Endometrial microvascular endothelial cells (primary cell): Measurements from ENCODE around the gene TALDO1. TPM values are rescaled to one million over a fixed set of nuclear protein-coding genes. Genes with fewer than 3 reads are reported as not detected.

ENCODE experiments used
- in situ Hi-C: cut with HindIII; loops from 2 replicates; pipeline ENCODE4 v1.10.0; 2017; ENCODE audit warnings: low sequenced_read_pairs, low pct_unique_long_range_greater_than_20kb; ENCODE audit errors: inconsistent ontology term
- total RNA-seq: library from RNA; depleted of rRNA; stranded (reverse); fragments of >200 nt; gene quantifications from one replicate; pipeline ENCODE4 v1.2.3, GENCODE V29; 2015; ENCODE audit errors: inconsistent ontology term

TALDO1 gene
- total RNA-seq: 293 TPM

DNA sequence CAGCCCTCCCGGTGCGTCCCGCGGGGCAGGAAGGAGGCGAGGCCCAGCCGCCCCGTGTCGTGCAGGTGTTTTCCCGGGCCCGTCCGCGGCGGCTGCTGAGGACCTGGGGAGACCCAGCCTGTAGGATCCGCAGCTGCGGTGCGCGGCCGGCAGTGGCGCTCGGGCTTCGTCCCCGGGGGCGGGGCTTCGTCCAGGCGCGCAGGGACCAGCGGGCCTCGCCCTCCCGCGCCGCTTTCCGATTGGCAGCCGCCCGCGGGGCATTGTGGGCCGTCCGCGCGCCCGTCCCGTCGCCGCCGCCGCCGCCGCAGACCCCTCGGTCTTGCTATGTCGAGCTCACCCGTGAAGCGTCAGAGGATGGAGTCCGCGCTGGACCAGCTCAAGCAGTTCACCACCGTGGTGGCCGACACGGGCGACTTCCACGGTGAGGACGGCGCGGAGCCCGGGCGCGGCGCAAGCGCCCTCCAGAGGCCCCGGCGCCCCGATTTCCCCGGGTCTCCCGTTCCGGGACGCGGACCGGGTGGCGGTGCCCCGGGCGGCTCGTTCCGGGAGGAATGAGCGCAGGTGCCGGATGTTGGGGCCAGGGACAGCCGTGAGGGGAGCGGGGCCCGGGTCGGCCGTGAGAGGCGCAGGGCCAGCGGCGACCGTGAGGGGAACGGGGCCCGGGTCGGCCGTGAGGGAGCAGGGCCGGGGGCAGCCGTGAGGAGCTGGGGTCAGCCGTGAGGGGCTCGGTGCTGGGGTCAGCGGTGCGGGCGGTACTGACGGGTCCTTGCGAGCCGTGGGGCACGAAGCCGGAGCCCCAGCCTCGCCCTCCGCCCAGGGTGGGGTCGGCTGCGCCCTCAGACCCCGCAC lies at the start of gene TALDO1:
Gene TALDO1, plus strand, starts transcription at position 307 of the 849 bp plus-strand sequence. Its CDS starts 18 bp downstream, at position 325.
- in situ Hi-C loops: no loop called here

DNA sequence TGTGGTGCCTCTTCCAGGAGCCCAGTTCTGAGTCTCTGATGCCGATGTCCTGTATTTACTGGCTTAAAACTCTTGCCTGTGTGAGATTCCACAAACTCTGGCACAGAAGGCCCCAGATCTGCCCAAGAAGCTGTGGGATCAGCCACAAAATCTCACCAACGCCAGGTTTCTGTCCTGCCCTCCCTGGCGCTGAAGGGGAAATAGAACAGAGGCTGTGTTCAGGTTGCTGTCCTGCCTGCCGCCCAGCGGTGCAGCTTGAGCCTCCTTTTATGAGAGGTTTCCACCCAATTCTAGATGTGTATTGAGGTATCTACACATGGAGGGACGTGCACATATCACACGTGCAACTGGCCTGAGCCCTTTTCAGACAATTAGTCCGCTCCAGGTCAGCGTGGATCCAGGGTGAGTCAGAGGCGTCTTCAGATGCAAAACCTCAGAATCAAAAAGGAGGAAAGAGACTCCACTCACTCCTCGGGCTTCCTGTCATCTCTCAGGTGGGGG lies 49.4 kb upstream of the TALDO1 start:
- in situ Hi-C loops: no loop called here

DNA sequence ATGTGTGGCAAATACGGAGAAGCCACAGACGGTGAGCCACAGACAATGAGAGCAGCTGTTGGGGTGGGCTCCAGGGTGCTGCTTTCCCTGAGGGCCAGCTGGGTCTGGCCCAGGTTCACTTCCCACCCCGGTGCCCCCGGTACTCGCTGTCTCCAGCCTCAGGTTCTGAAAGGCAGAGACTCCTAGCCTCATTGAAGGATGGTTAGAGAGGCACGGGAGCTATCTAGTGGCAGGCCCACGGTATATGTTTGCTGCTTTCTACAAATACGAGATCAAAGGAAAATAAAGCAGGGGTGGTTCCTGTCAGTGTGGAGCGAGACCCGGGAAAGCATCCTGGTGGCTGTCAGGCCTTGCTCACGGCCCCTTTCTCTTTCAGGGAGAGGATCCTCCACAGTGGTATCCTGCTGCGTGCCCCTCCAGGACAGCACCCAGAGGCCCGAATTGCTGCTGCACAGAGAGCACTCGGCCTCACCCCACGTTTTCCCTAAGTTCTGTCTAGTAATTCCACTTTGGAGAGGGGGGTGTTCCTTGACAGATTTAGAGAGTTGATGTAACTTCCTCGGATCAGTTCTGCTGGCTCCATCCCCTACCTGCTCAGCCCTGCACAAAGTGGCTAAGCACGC lies 48.7 kb upstream of the TALDO1 start:
- in situ Hi-C loops: no loop called here

DNA sequence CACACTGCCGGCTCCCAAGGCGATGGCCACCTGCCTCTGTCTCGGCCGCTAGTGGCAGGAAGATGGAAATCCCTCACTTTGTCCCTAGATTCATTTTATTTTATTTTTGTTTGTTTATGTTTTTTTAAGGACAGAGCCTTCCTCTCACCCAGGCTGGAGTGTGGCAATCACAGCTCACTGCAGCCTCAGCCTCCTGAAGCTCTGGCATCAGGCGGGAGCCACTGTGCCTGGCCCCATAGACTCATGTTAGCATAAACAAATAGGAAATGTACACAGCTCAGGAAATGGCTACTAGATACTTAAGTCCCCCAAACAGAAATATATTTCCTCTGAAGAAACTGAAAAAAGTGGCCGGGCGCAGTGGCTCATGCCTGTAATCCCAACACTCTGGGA lies 48.2 kb upstream of the TALDO1 start:
- in situ Hi-C loops: no loop called here

DNA sequence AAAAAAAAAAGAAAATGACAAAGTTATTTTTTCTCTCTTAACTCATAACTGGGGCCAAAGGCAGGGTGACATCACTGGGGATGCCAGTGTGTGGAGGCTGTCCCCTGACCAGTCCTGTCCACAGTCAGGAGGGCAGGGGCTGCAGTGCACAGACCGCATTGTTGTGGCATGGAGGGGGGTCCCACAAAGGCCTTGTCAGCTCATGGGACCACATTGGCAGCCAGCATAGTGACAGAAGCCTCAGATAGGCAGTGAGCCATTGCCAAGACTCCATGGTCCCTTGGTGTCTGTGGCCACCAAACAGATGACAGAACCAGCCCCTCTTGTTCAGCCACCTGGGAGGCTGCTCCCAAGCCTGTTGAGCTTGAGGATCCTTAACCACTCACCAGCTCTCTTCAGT lies 47.5 kb upstream of the TALDO1 start:
- in situ Hi-C loops: no loop called here

DNA sequence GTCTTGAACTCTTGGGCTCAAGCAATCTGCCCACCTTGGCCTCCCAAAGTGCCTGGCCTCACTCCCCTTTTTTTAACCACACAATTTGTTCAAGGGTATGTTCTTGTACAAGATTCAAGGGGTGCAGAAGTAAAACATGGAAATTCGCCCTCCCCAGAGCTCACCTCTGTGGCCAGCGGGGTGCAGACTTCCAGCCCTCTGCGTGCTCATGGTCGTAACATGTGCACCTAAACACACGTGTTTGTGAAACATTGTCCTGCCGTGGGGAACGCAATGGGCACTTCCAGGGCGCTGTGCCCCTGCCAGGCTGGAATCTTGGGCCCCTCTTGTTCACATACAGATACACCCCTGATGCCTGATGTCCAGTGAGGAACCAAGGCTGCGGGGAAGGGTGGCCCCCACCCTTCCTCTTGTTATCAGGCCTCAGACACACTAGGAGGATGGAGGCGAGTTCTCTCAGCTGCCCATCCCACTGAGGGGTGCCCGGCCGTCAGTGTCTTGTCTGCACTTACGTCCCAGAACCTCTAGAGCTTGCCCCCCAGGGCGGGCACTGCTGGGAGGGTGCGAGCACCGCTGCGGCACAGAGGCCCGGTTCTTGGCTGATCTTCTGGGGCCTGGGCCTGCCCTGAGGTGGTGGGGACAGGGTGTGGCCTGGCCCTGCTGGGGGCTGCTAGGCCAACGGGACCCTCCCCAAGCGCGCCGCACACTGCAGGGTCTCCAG lies 45.4 kb upstream of the TALDO1 start:
- in situ Hi-C loops: no loop called here

DNA sequence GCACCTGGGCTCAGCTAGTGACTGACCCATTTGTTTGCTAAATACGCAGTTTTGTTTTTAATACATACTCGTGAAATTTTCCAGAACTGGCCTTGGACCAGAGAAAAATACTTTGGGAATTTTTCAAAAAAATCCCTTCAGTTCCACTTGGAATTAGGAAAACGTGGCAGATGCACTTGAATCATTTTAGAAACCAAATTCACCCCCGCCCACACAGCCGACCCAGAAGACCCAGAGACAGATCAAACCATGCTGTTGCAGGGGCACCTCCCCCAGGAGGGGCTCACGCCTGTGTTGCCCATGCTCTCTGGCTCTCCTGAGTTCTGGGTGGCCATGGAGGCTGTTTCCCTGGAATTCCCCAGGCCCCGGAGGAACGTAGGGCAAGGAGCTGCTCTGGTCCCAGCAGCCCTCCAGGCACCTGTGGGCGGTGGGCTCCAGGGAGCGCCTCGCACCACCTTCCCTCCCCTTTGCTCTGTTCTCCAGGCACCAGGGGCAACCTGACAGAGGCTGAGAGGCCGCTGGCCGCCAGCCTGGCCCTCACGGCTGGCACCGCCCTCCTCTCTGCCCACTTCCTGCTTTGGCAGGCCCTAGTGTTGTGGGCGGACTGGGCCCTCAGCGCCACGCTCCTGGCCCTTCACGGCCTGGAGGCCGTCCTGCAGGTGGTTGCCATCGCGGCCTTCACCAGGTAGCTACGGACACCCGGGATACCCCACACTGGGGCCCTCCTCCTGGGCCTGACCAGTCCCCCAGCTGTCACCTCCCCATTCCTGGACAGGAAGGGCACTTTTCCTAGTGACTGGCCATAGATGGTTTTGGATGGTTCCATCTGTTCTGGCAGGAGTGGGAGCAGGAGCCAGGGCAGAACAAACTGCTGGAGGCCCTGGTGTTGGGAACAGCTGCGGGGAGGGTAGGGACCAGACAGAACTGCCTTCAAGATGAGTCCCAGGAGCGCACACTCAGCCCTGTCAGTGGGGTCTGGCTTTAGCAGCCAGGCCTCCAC lies 44.5 kb upstream of the TALDO1 start:
- in situ Hi-C loops: no loop called here

DNA sequence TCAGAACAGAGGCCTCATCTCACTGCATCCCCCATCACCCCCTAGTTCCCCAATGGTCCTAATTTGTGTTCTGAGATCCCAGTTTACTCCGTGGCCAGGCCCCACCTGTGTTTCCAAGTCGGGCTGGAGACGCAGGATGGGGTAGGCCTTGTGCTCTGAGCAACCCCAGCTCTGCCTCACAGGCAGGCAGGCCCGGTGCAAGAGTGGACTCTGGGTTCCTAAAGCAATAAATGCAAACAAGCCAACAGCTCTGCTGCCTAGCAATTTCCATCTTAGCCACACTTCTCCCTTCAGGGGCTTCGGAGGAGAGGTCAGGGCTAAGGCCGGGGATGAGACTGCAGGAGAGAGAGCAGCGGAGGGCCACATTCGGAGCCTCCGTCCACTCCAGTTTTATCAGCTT lies 43.8 kb upstream of the TALDO1 start:
- in situ Hi-C loops: no loop called here

DNA sequence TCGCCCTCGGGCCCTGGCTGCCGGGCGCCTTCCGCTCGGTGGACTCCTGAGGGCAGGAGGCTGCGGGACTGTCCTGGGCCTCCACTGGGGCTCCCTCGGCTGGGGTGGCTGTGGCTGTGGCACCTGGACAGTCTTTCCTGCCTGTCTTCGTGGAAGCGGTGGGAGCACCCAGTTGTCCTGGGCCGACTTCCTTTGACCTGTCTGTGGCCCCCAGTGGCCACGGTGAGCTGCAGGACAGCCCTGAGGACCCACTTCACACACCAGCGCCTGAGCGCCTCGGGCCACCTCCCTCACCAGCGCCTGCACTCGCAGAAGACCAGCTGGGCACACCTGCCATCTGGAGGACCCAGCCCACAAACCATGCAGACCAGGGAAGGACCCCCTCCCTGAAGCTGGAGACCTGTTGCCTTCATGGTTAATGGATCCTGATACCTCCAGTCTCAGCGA lies 43.0 kb upstream of the TALDO1 start:
- in situ Hi-C loops: no loop called here

DNA sequence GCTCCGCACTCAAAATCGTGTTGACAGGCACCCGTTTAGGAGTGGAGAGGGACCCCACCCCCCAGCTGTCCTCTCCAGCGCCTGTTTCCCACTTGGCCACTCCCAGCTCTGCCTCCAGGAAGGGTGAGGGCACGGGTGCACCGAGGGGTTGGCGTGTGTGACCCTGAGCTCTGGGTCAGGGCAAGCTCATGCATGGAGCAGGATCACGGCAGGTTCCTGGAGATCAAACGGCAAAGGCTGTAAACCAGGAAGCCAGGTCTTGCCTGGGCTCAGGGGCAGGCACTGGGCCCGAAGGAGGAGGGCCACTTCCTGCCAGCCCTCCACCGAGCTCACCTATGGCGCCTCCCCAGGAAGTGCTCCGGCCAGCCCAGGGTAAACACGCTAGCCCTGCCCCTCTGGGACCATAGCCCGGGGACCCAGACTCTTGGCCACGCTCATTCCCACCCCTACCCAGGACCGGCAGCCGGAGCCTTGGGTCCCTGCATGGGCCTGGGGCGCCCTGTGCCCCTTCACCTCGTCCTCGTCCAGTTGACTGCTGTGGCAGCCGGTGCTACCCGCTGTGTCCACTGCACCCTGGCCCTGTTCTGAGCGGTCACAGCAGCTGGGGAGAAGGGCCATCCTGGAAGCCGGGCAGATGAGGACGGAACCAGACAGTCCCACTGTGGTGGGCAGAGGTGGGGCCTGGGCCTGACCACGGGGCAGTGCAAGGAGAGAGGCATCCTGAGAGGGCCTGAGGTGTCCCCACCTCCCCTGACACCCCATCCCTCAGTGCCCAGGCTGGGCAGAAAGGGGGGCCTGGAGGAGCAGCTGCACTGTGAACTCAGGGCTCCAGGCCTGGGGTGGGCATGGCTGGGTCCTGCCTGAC lies 42.3 kb upstream of the TALDO1 start:
- in situ Hi-C loops: no loop called here

DNA sequence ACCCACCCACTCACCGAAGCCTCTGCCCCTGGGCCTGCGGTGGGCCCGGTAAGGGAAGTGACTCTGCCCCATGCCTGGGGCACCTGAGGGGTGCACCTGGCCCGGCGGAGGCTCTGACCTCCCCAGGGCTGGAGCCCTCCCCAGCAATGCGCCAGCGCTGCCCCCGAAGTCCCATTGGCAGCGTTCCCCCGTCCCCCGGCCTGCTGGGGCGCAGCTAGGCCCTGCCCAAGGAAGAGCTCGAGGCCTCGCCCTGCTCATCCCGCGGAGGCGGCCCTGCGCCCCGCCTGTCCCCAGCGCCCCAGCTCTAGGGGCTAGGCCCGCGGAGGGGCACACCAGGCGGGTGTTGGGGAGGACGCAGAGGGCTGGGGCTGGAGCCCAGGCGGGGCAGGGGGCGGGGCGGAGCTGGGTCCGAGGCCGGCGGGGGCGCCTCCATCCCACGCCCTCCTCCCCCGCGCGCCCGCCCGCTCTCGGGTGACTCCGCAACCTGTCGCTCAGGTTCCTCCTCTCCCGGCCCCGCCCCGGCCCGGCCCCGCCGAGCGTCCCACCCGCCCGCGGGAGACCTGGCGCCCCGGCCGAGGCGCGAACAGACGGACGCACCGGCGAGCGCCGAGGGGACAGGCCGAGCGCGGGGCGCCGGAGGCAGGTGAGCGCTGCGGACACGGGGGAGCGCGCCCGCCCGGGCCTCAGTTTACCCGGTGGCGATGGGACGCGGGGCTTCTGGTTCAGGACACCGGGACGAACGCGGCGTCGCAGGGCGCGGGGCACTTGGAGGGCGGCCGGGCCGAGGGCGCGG lies 41.4 kb upstream of the TALDO1 start, which contains the start of gene EPS8L2:
Gene EPS8L2, plus strand, starts transcription at position 586 of the 793 bp plus-strand sequence. CDS start 3,177 bp downstream, outside the sequence.
- in situ Hi-C loops: no loop called here

DNA sequence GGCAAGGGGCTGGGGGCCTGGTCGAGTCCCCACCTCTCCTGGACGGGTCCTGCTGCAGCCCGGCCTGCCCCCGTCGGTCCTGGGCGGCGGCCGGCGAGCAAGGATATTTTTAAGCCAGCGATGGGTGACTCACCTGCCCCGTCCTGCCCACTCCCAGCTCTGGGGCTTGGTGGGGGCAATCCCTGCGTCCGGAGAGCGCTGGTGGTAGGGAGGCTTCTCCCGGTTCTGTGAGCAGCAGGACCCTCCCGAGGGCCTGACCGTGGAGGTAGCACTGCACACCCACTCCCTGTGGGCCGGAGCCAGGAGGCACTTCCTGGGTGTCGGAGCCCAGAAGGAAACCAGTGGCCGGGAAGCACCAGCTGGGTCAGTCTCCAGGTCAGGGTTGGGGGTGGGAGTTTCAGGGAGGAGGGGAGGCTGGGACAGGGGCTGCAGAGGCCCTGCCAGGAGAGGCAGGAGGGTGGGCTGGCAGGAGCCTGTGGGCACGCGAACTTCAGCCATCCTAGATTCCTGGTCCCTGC lies 40.8 kb upstream of the TALDO1 start:
- in situ Hi-C loops: no loop called here

DNA sequence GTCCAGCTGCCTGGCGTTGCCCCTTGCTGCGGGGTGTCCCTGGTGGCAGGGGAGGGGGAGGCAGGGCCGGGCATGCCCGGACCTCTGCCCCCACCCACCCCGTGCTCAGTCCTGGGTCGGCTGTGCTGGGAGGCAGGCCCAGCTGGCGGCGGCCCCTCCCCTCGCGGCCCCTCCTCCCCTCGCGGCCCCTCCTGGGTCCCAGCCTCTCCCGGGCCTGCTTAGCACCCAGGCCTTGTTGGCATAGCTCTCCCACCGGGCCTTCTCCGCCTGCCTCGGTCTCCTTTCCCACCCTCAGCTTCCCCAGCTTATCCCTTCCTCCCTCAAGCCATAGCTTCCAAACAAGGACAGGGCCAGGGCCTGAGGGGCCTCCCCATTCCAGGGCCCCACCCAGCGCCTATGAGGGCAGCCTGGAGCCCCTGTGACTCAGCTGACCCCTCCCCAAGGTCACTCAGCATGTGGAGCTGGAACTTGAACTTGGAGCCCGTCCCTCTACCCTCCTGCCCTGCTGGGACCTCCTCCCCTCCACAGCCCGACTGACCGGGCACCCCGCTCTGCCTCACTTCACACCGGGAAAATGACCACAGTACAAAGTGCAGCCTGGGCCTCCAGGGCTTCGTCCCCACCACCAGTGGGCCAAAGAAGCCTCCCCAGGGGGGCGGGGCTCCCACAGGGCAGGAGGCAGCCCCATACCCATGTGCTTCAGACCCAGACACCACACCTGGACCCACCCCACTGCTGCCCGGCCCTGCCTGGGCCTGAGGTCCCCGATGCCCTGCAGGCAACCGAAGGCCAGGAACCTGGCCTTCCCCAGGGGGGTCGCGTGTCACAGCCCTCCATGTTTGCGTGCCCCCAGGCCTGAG lies 40.1 kb upstream of the TALDO1 start:
- in situ Hi-C loops: no loop called here

DNA sequence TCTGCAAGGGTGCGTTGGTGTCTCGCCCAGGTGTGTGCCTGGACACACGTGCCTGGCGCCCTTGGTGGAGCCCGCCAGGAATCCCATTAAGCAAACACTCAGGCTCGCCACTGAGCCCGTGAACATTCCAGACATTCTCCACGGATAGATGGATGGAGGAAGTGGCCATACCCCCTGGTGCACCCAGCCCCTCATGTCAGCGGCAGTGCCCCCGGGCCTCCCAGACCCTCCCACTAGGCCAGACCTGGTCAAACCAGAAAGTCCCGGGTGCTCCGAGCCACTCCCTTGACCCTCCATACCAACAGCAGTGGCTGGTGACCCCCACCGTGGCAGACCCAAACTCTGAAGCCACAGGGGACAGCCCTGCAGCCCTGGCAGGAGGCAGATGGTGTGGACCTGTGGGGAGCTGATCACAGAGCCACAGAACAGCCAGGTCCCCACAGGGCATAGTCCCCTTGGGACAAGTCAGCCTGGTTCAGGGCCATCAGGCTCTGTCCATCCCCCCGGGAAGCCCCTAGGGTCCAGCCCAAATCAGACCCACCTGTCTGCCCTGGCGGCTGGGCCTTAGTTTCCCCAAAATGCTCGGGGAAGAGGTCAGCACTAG lies 39.3 kb upstream of the TALDO1 start:
- in situ Hi-C loops: no loop called here

DNA sequence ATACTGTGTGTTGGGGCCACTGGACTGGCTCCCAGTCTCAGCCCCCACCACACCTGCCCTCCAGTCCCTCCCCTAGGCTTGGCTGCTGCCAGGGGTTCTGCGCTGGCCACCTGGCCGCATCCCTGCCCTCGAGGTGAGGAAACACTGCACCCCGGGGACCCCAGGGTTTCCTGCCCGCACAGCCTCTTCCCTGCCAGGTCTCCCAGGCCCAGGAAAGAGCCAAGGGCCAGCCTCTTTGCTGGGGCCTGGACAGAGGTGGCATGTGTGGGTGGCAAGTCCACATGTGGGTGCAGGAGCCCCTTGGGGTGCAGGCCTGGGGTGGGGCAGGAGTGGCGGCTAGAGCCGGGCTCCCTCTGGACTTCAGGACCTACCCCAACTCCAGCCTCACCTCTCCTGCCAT lies 38.8 kb upstream of the TALDO1 start:
- in situ Hi-C loops: no loop called here
